GM12801 (cell line): ENCODE measurements around the gene RAB40C.

ENCODE experiments used
- CTCF ChIP-seq: IDR thresholded peaks from one replicate; pipeline ENCODE4 v1.5.1; 2011; ENCODE audit warnings: control low read depth; ENCODE audit not compliant: insufficient read length; ENCODE audit errors: extremely low read depth

Gene RAB40C

GRCh38 chr16:636206-637080, 46.6 kb downstream of the RAB40C start, which contains the start of gene METTL26:
TSS of gene METTL26 (minus strand) at chr16:636305. CDS start at chr16:636290, 15 bp downstream.
- TF ChIP-seq CTCF = no peak

GRCh38 chr16:637081-638018, 47.5 kb downstream of the RAB40C start:
- TF ChIP-seq CTCF = no peak

GRCh38 chr16:638034-638543, 48.2 kb downstream of the RAB40C start:
- TF ChIP-seq CTCF = no peak

- TF ChIP-seq CTCF = no peak
Measured at GRCh38 chr16:638836-639235, 49.0 kb downstream of the RAB40C start.

GRCh38 chr16:640614-641013, 50.7 kb downstream of the RAB40C start:
- no peak for TF ChIP-seq CTCF

- no peak for TF ChIP-seq CTCF
Measured at GRCh38 chr16:641326-642188, 51.7 kb downstream of the RAB40C start, which contains the start of gene MCRIP2. TSS of gene MCRIP2 (plus strand) at chr16:641828. CDS start at chr16:641992, 164 bp downstream.
